ENCODE results near the gene ZNRD2.
"Not testable (repeated sequence)": the region's sequence is repeated elsewhere in the genome, so short reads cannot be mapped to it uniquely, and the experiment has no call there.

DNA sequence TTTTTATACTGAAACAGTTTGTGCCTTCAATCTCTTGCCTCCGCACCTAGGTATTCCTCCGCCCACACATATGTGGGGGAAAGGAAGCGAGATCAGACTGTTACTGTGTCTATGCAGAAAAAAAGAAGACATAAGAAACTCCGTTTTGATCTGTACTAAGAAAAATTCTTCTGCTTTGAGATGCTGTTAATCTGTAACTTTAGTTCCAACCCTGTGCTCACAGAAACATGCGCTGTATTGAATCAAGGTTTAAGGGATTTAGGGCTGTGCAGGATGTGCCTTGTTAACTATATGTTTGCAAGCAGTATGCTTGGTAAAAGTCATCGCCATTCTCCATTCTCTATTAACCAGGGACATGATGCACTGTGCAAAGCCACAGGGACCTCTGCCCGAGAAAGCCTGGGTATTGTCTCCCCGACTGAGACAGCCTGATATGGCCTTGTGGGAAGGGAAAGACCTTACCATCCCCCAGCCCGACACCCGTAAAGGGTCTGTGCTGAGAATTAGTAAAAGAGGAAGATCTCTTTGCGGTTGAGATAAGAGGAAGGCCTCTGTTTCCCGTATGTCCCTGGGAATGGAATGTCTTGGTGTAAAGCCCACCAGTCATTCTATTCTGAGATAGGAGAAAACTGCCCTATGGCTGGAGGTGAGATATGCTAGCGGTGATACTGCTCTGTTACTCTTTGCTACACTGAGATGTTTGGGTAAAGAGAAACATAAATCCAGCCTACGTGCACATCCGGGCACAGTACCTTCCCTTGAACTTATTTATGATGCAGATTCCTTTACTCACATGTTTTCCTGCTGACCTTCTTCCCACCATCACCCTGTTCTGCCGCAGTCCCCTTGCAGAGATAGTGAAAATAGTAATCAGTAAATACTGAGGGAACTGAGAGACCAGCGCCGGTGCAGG, 47.3 kb upstream of the ZNRD2 start:
- not testable (repeated sequence) for TF ChIP-seq POLR2A (IDR thresholded peaks at IDR 0.05; ENCODE audit: low read length); GATA1 (IDR thresholded peaks at IDR 0.05; ENCODE audit: low read depth, low read length)

All from erythroblast (primary cell).